ENCODE measurements around the gene MACROD2. TPM values are rescaled to one million over a fixed set of nuclear protein-coding genes. Genes with fewer than 3 reads are reported as not detected.

Gene MACROD2
- polyA plus RNA-seq, 2 of the 4 experiments (the other 2 are of a cell fraction): 0.96 to 1.3 TPM

DNA sequence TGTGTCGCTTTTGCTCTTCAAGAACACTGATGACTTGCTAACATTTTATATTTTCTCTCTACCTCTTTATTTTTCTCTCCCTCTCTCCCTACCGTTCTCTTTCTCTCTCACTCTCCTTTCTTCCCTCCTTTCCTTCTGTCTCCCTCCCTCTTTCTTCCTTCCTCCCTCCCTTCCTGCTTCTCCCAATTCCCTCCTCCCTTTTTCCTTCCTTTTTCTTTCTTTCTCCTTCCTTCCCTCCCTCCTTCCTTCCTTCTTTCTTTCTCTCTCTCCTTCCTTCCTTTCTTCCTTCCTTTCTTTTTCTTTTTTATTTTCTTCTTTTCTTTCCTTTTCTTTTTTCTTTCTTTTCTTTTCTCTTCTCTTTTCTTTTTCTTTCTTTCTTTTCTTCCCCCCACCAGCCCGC is 1511.8 kb downstream of the MACROD2 start:
- Histone ChIP-seq H3K4me2 (no peak overlapping the region), H3K4me3 (no peak overlapping the region), H3K27ac (no peak overlapping the region), H3K9me3 (0 out of 3 replicates have a peak, but pooled peaks cover 5% of the 10 kb centered on the region), H3K4me1 (no peaks in the 10 kb centered on the region)
- CTCF ChIA-PET: no interaction called here
- WGBS (ENCODE audit: missing lambda C conversion rate): 58% methylated on average over 3 of the region's 3 CpGs
- no peak for ATAC-seq
- TF ChIP-seq FOSB (CRISPR knock-in tag; IDR thresholded peaks at IDR 0.05) (no peak), HOXB13 (CRISPR knock-in tag; IDR thresholded peaks at IDR 0.05; ENCODE audit: low read depth) (no peak), SREBF2 (IDR thresholded peaks at IDR 0.05) (no peak), EP300 (IDR thresholded peaks at IDR 0.05) (no peak), ZSCAN20 (CRISPR knock-in tag; IDR thresholded peaks at IDR 0.05) (no peak), HDAC2 (IDR thresholded peaks at IDR 0.05) (no peak), RCOR1 (IDR thresholded peaks at IDR 0.05; ENCODE audit: low read depth, low read length) (no peak), KDM1A (IDR thresholded peaks at IDR 0.05; ENCODE audit: low read depth) (no peak), CEBPB (IDR thresholded peaks at IDR 0.05) (no peak), RNF2 (IDR thresholded peaks at IDR 0.05; ENCODE audit: borderline replicate concordance, low read depth) (no peak), FOXS1 (CRISPR knock-in tag; IDR thresholded peaks at IDR 0.05) (no peak)
- TF ChIP-seq, protein P1, sequence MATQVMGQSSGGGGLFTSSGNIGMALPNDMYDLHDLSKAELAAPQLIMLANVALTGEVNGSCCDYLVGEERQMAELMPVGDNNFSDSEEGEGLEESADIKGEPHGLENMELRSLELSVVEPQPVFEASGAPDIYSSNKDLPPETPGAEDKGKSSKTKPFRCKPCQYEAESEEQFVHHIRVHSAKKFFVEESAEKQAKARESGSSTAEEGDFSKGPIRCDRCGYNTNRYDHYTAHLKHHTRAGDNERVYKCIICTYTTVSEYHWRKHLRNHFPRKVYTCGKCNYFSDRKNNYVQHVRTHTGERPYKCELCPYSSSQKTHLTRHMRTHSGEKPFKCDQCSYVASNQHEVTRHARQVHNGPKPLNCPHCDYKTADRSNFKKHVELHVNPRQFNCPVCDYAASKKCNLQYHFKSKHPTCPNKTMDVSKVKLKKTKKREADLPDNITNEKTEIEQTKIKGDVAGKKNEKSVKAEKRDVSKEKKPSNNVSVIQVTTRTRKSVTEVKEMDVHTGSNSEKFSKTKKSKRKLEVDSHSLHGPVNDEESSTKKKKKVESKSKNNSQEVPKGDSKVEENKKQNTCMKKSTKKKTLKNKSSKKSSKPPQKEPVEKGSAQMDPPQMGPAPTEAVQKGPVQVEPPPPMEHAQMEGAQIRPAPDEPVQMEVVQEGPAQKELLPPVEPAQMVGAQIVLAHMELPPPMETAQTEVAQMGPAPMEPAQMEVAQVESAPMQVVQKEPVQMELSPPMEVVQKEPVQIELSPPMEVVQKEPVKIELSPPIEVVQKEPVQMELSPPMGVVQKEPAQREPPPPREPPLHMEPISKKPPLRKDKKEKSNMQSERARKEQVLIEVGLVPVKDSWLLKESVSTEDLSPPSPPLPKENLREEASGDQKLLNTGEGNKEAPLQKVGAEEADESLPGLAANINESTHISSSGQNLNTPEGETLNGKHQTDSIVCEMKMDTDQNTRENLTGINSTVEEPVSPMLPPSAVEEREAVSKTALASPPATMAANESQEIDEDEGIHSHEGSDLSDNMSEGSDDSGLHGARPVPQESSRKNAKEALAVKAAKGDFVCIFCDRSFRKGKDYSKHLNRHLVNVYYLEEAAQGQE (IDR thresholded peaks at IDR 0.05): no peak
- TF ChIP-seq, protein P2, sequence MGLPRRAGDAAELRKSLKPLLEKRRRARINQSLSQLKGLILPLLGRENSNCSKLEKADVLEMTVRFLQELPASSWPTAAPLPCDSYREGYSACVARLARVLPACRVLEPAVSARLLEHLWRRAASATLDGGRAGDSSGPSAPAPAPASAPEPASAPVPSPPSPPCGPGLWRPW (IDR thresholded peaks at IDR 0.05): no peak
- TF ChIP-seq, protein P3, sequence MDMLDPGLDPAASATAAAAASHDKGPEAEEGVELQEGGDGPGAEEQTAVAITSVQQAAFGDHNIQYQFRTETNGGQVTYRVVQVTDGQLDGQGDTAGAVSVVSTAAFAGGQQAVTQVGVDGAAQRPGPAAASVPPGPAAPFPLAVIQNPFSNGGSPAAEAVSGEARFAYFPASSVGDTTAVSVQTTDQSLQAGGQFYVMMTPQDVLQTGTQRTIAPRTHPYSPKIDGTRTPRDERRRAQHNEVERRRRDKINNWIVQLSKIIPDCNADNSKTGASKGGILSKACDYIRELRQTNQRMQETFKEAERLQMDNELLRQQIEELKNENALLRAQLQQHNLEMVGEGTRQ (IDR thresholded peaks at IDR 0.05): no peak
- TF ChIP-seq, protein P4, sequence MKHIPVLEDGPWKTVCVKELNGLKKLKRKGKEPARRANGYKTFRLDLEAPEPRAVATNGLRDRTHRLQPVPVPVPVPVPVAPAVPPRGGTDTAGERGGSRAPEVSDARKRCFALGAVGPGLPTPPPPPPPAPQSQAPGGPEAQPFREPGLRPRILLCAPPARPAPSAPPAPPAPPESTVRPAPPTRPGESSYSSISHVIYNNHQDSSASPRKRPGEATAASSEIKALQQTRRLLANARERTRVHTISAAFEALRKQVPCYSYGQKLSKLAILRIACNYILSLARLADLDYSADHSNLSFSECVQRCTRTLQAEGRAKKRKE (CRISPR knock-in tag; IDR thresholded peaks at IDR 0.05; ENCODE audit: low read depth): no peak
- no peak for FAIRE-seq
- POLR2A ChIA-PET: no interaction called here
- no peak for DNase-seq (ENCODE audit: low read depth in 1 of 2, low spot score in 1 of 2)

DNA sequence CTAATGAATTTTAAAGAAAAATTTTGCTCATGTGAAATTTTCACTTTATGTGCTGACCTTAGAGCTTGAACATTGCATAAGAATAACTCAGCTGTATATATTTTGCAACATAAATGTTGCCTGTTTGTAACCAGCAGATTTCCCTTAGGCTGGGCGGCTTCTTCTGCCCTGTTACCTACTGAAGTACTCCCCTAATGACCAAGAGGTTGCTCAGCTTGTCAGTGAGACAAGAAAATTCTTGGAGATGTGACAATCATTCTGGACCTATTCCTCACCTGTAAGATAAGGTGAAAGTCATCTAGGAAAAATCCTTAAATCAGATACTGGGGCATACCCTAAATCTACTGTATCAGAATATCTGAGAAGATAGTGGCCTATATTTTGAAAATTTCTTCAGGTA is 1516.2 kb downstream of the MACROD2 start:
- 0 out of 3 replicates have a peak, but pooled peaks cover 8% of the 10 kb centered on the region for H3K9me3 ChIP-seq
- ATAC-seq: no peak
- H3K4me3 ChIP-seq: no peak overlapping the region
- 42% methylated on average over 1 of the region's 1 CpG for WGBS (ENCODE audit: missing lambda C conversion rate)
- H3K4me2 ChIP-seq: no peak overlapping the region
- DNase-seq (ENCODE audit: low read depth in 1 of 2, low spot score in 1 of 2): no peak
- no peak for TF ChIP-seq ZSCAN20 (CRISPR knock-in tag; IDR thresholded peaks at IDR 0.05)
- TF ChIP-seq, protein P5, sequence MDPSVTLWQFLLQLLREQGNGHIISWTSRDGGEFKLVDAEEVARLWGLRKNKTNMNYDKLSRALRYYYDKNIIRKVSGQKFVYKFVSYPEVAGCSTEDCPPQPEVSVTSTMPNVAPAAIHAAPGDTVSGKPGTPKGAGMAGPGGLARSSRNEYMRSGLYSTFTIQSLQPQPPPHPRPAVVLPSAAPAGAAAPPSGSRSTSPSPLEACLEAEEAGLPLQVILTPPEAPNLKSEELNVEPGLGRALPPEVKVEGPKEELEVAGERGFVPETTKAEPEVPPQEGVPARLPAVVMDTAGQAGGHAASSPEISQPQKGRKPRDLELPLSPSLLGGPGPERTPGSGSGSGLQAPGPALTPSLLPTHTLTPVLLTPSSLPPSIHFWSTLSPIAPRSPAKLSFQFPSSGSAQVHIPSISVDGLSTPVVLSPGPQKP (IDR thresholded peaks at IDR 0.05; ENCODE audit: low read depth, low read length): no peak
- TF ChIP-seq NFE2L2 (conservative IDR thresholded peaks at IDR 0.05; ENCODE audit: low read length): no peak
- no peak for TF ChIP-seq CHD4 (IDR thresholded peaks at IDR 0.05; ENCODE audit: borderline replicate concordance)
- no peak for TF ChIP-seq ZFP36 (IDR thresholded peaks at IDR 0.05; ENCODE audit: borderline replicate concordance, partially characterized antibody)
- ChIA-PET POLR2A (no interaction called here), CTCF (interaction anchor here (1.1 kb wide), 1 partner anchor 12 kb away, joined by 3 read pairs; no protein-coding TSS in a partner anchor)
- no peaks in the 10 kb centered on the region for H3K4me1 ChIP-seq
- H3K27ac ChIP-seq: no peak overlapping the region
- no peak for FAIRE-seq

Measured in A549 (cell line).